Thyroid gland (tissue), 4 donors: ENCODE data around the gene PLEKHO2. TPM values are rescaled to one million over a fixed set of nuclear protein-coding genes. Genes with fewer than 3 reads are reported as not detected.

ENCODE experiments used
- DNase-seq, 2 donors: peaks; one replicate each; pipeline ENCODE4 v3.0.0-alpha.2; 2019
- H3K27ac ChIP-seq, 3 donors: fragments of 200-600 bp; sonication (generic); 1 replicate in 2 of 3; 2 replicates in 1 of 3; pipeline ENCODE4 v1.5.1; 2016 to 2019; ENCODE audit warnings: mild to moderate bottlenecking in 1 of 3, moderate library complexity in 1 of 3
- H3K27me3 ChIP-seq: fragments of 200-600 bp; sonication (generic); one replicate; pipeline ENCODE4 v1.5.1; 2019
- H3K36me3 ChIP-seq, 2 donors: fragments of 200-600 bp; sonication (generic); one replicate each; pipeline ENCODE4 v1.5.1; 2016 to 2019
- H3K4me1 ChIP-seq, 2 donors: fragments of 200-600 bp; sonication (generic); one replicate each; pipeline ENCODE4 v1.5.1; 2017 to 2019
- H3K4me3 ChIP-seq, 3 donors: fragments of 200-600 bp; sonication (generic); replicated peaks in 1 of 3; 1 replicate in 2 of 3; 2 replicates in 1 of 3; pipeline ENCODE4 v1.5.1; 2016; ENCODE audit warnings: mild to moderate bottlenecking in 1 of 3
- H3K9me3 ChIP-seq: fragments of 200-600 bp; sonication (generic); one replicate; pipeline ENCODE4 v1.5.1; 2017
- POLR2A ChIP-seq, 2 donors: fragments of 450-650 bp; IDR thresholded peaks; one replicate each; pipeline ENCODE4 v1.6.1; 2017; ENCODE audit warnings: antibody characterized with exemption in 2 of 2, mild to moderate bottlenecking in 2 of 2, moderate library complexity in 1 of 2
- WGBS, 2 donors: methylation state at CpG; one replicate each; pipeline ENCODE4 v1.1.5; 2017; 5-methylcytosine and 5-hydroxymethylcytosine counted together
- intact Hi-C: fragments of 100-400 bp; cut with DNase I; formaldehyde crosslinking; loops from one replicate; pipeline ENCODE4 v1.15.1; 2023
- total RNA-seq, 4 donors: library from RNA; depleted of rRNA; stranded (reverse); fragments of >200 nt; gene quantifications; one replicate each; pipeline ENCODE4 v1.2.3, GENCODE V29; 2016
- TF ChIP-seq, protein P1 (sequence below), 6 experiments: fragments of 200-600 bp in 3 of 6; fragments of 450-650 bp in 3 of 6; sonication (generic) in 3 of 6; IDR thresholded peaks; one replicate each; pipeline ENCODE4 v1.5.1; 2016 to 2019; ENCODE audit warnings: antibody characterized with exemption in 6 of 6, mild to moderate bottlenecking in 2 of 6, inconsistent platforms in 1 of 6, moderate library complexity in 1 of 6

PLEKHO2 gene
- total RNA-seq, 4 donors from 2014 or later: 31.3 to 53.6 (median 46.1) TPM

DNA sequence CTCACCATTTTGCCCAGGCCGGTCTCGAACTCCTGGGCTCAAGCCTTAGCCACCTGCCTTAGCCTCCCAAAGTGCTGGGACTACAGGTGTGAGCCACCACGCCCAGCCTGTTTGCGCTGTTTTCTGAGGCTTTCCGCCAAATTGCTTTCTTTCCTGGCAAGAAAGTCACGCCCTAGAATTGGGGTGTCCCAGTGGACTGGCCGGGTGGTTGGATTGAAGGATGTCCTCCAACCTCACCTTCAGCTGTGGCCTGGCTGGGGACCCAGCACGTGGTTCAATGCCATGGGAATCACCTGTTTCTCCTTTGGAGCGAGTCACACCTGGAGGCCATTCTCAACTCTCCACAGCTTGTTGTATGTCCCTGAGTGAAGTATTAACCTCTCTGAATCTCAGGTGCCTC lies 64.2 kb downstream of the PLEKHO2 start:
- Histone ChIP-seq H3K36me3 (no peaks in the 10 kb centered on the region), H3K4me1 (peaks cover 0 to 3% of the 10 kb centered on the region in 2 donors), H3K4me3 (no peak overlapping the region), H3K27ac (no peak overlapping the region), H3K9me3 (no peaks in the 10 kb centered on the region), H3K27me3 (no peaks in the 10 kb centered on the region)
- no peak for DNase-seq
- intact Hi-C loops: no loop called here
- TF ChIP-seq POLR2A (IDR thresholded peaks at IDR 0.05): no peak
- TF ChIP-seq, protein P1, sequence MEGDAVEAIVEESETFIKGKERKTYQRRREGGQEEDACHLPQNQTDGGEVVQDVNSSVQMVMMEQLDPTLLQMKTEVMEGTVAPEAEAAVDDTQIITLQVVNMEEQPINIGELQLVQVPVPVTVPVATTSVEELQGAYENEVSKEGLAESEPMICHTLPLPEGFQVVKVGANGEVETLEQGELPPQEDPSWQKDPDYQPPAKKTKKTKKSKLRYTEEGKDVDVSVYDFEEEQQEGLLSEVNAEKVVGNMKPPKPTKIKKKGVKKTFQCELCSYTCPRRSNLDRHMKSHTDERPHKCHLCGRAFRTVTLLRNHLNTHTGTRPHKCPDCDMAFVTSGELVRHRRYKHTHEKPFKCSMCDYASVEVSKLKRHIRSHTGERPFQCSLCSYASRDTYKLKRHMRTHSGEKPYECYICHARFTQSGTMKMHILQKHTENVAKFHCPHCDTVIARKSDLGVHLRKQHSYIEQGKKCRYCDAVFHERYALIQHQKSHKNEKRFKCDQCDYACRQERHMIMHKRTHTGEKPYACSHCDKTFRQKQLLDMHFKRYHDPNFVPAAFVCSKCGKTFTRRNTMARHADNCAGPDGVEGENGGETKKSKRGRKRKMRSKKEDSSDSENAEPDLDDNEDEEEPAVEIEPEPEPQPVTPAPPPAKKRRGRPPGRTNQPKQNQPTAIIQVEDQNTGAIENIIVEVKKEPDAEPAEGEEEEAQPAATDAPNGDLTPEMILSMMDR (IDR thresholded peaks at IDR 0.05): no peak
- WGBS, 2 donors: 90 to 96% methylated on average over 9 of the region's 9 CpGs

GRCh38 chr15:64906402-64906801 lies 64.7 kb downstream of the PLEKHO2 start:
- H3K27ac ChIP-seq: no peak overlapping the region

DNA sequence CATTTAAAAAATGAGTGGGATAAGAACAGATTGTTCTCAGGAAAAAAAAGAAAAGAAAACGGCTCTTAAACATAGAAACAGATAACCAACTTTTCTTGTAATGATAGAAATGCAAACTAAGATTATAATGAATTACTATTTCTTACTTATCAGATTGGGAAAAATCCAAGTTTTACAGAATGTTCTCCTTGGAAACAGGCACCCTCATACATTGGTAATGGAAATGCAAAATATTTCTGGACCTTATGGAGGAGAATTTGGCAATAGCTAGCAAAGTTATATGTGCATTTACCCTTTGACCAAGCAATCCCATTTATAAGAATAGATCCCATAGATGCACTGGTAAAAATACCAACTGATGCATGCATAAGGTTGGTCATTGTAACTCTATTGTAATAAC lies 66.3 kb downstream of the PLEKHO2 start:
- 73 to 78% methylated on average over 1 of the region's 1 CpG for WGBS, 2 donors
- Histone ChIP-seq H3K9me3 (no peaks in the 10 kb centered on the region), H3K27me3 (no peaks in the 10 kb centered on the region), H3K4me1 (peaks cover 3 to 7% of the 10 kb centered on the region in 2 donors), H3K4me3 (no peak overlapping the region), H3K36me3 (no peaks in the 10 kb centered on the region), H3K27ac (no peak overlapping the region)
- DNase-seq: no peak
- TF ChIP-seq, protein P1 (IDR thresholded peaks at IDR 0.05): no peak
- TF ChIP-seq POLR2A (IDR thresholded peaks at IDR 0.05): no peak
- intact Hi-C loops: no loop called here

More at GRCh38 chr15:64906402-64906801, 64.7 kb downstream of the PLEKHO2 start:
- DNase-seq: no peak
- no peak overlapping the region for H3K4me3 ChIP-seq
- no peaks in the 10 kb centered on the region for H3K27me3 ChIP-seq
- WGBS, 2 donors: 95 to 96% methylated on average over 2 to 3 of the region's 3 CpGs
- H3K4me1 ChIP-seq: peaks cover 3% of the 10 kb centered on the region in 2 donors
- TF ChIP-seq POLR2A (IDR thresholded peaks at IDR 0.05): no peak
- TF ChIP-seq, protein P1 (IDR thresholded peaks at IDR 0.05): no peak
- no peaks in the 10 kb centered on the region for H3K9me3 ChIP-seq
- no peaks in the 10 kb centered on the region for H3K36me3 ChIP-seq
- intact Hi-C loops: no loop called here

- H3K4me3 ChIP-seq: no peak overlapping the region
- 86 to 88% methylated on average over 3 of the region's 3 CpGs for WGBS, 2 donors
- H3K27me3 ChIP-seq: no peaks in the 10 kb centered on the region
- H3K27ac ChIP-seq: no peak overlapping the region
- intact Hi-C loops: no loop called here
- H3K4me1 ChIP-seq: peaks cover 3 to 7% of the 10 kb centered on the region in 2 donors
- no peaks in the 10 kb centered on the region for H3K36me3 ChIP-seq
- no peak for TF ChIP-seq POLR2A (IDR thresholded peaks at IDR 0.05)
- TF ChIP-seq, protein P1 (IDR thresholded peaks at IDR 0.05): no peak
- no peaks in the 10 kb centered on the region for H3K9me3 ChIP-seq
- no peak for DNase-seq
Observed at GRCh38 chr15:64909546-64909945, 67.8 kb downstream of the PLEKHO2 start.

GRCh38 chr15:64911311-64912186 lies 69.8 kb downstream of the PLEKHO2 start, which contains the start of gene ANKDD1A:
TSS of gene ANKDD1A (plus strand) at chr15:64911902. CDS start at chr15:64911931, 29 bp downstream.
- Histone ChIP-seq H3K9me3 (no peaks in the 10 kb centered on the region), H3K36me3 (no peaks in the 10 kb centered on the region), H3K27ac (peak within 1 kb of the TSS in 1 of 3 donors; percentile 14), H3K4me3 (peak within 1 kb of the TSS; percentile 19 to 53 (median 20)), H3K4me1 (peaks cover 0 to 7% of the 10 kb centered on the region in 2 donors), H3K27me3 (no peaks in the 10 kb centered on the region)
- 5 to 7% methylated on average over 24 to 42 of the region's 72 CpGs for WGBS, 2 donors
- intact Hi-C loops: no loop called here
- DNase-seq: peak; percentile 77 to 78
- TF ChIP-seq, protein P1 (IDR thresholded peaks at IDR 0.05): no peak
- peak in 1 of 2 donors; percentile 43 for TF ChIP-seq POLR2A (IDR thresholded peaks at IDR 0.05)
